ENCODE measurements around the gene MYO6.

The MYO6 gene

GRCh38 chr6:75819776-75820487 lies 70.9 kb downstream of the MYO6 start:
- DNase-seq (ENCODE audit: low spot score in 2 of 2) = no peak
- Histone ChIP-seq H3K9me3 (no peaks in the 10 kb centered on the region), H3K4me3 (no peak overlapping the region), H3K27me3 (ENCODE audit: low read depth) (no peaks in the 10 kb centered on the region), H3K36me3 (replicated peaks) (no peaks in the 10 kb centered on the region), H3K4me1 (no peaks in the 10 kb centered on the region)
- in situ Hi-C loops (cut with MboI; ENCODE audit: low sequenced_read_pairs) = no loop called here

- Histone ChIP-seq H3K36me3 (replicated peaks) (no peaks in the 10 kb centered on the region), H3K4me3 (no peak overlapping the region), H3K27me3 (ENCODE audit: low read depth) (no peaks in the 10 kb centered on the region), H3K9me3 (no peaks in the 10 kb centered on the region), H3K4me1 (no peaks in the 10 kb centered on the region)
- in situ Hi-C loops (cut with MboI; ENCODE audit: low sequenced_read_pairs) = no loop called here
- no peak for DNase-seq (ENCODE audit: low spot score in 2 of 2)
Measured at GRCh38 chr6:75824160-75824559, 75.1 kb downstream of the MYO6 start.

- H3K4me3 ChIP-seq = no peak overlapping the region
- H3K4me1 ChIP-seq = no peaks in the 10 kb centered on the region
- in situ Hi-C loops (cut with MboI; ENCODE audit: low sequenced_read_pairs) = no loop called here
- no peaks in the 10 kb centered on the region for H3K27me3 ChIP-seq (ENCODE audit: low read depth)
- DNase-seq (ENCODE audit: low spot score in 2 of 2) = no peak
- H3K9me3 ChIP-seq = no peaks in the 10 kb centered on the region
- H3K36me3 ChIP-seq (replicated peaks) = no peaks in the 10 kb centered on the region
Measured at GRCh38 chr6:75827163-75827562, 78.1 kb downstream of the MYO6 start.

GRCh38 chr6:75830959-75831885 lies 82.2 kb downstream of the MYO6 start:
- Histone ChIP-seq H3K9me3 (no peaks in the 10 kb centered on the region), H3K27me3 (ENCODE audit: low read depth) (no peaks in the 10 kb centered on the region), H3K4me1 (no peaks in the 10 kb centered on the region), H3K4me3 (no peak overlapping the region), H3K36me3 (replicated peaks) (0 out of 2 replicates have a peak, but pooled peaks cover 3% of the 10 kb centered on the region)
- in situ Hi-C loops (cut with MboI; ENCODE audit: low sequenced_read_pairs) = no loop called here
- no peak for DNase-seq (ENCODE audit: low spot score in 2 of 2)

GRCh38 chr6:75834447-75834846 lies 85.4 kb downstream of the MYO6 start:
- in situ Hi-C loops (cut with MboI; ENCODE audit: low sequenced_read_pairs) = no loop called here
- H3K36me3 ChIP-seq (replicated peaks) = 0 out of 2 replicates have a peak, but pooled peaks cover 3% of the 10 kb centered on the region
- DNase-seq (ENCODE audit: low spot score in 2 of 2) = no peak
- H3K4me3 ChIP-seq = no peak overlapping the region
- no peaks in the 10 kb centered on the region for H3K27me3 ChIP-seq (ENCODE audit: low read depth)
- H3K4me1 ChIP-seq = no peaks in the 10 kb centered on the region
- H3K9me3 ChIP-seq = no peaks in the 10 kb centered on the region

- Histone ChIP-seq H3K36me3 (replicated peaks) (no peaks in the 10 kb centered on the region), H3K4me3 (no peak overlapping the region), H3K4me1 (no peaks in the 10 kb centered on the region), H3K9me3 (no peaks in the 10 kb centered on the region), H3K27me3 (ENCODE audit: low read depth) (no peaks in the 10 kb centered on the region)
- in situ Hi-C loops (cut with MboI; ENCODE audit: low sequenced_read_pairs) = no loop called here
- DNase-seq (ENCODE audit: low spot score in 2 of 2) = no peak
Measured at GRCh38 chr6:75842191-75842590, 93.2 kb downstream of the MYO6 start.

- Histone ChIP-seq H3K4me3 (no peak overlapping the region), H3K36me3 (replicated peaks) (no peaks in the 10 kb centered on the region), H3K4me1 (no peaks in the 10 kb centered on the region), H3K27me3 (ENCODE audit: low read depth) (no peaks in the 10 kb centered on the region), H3K9me3 (no peaks in the 10 kb centered on the region)
- no peak for DNase-seq (ENCODE audit: low spot score in 2 of 2)
- in situ Hi-C loops (cut with MboI; ENCODE audit: low sequenced_read_pairs) = no loop called here
Measured at GRCh38 chr6:75842732-75843131, 93.7 kb downstream of the MYO6 start.

- Histone ChIP-seq H3K9me3 (no peaks in the 10 kb centered on the region), H3K4me1 (no peaks in the 10 kb centered on the region), H3K27me3 (ENCODE audit: low read depth) (no peaks in the 10 kb centered on the region), H3K4me3 (no peak overlapping the region), H3K36me3 (replicated peaks) (no peaks in the 10 kb centered on the region)
- DNase-seq (ENCODE audit: low spot score in 2 of 2) = no peak
- in situ Hi-C loops (cut with MboI; ENCODE audit: low sequenced_read_pairs) = no loop called here
Measured at GRCh38 chr6:75843396-75843795, 94.4 kb downstream of the MYO6 start.

GRCh38 chr6:75848274-75848673 lies 99.2 kb downstream of the MYO6 start:
- in situ Hi-C loops (cut with MboI; ENCODE audit: low sequenced_read_pairs) = no loop called here
- Histone ChIP-seq H3K27me3 (ENCODE audit: low read depth) (no peaks in the 10 kb centered on the region), H3K4me1 (no peaks in the 10 kb centered on the region), H3K36me3 (replicated peaks) (no peaks in the 10 kb centered on the region), H3K9me3 (no peaks in the 10 kb centered on the region), H3K4me3 (no peak overlapping the region)
- DNase-seq (ENCODE audit: low spot score in 2 of 2) = no peak

- no peaks in the 10 kb centered on the region for H3K4me1 ChIP-seq
- no peaks in the 10 kb centered on the region for H3K36me3 ChIP-seq (replicated peaks)
- DNase-seq (ENCODE audit: low spot score in 2 of 2) = no peak
- H3K9me3 ChIP-seq = no peaks in the 10 kb centered on the region
- H3K4me3 ChIP-seq = no peak overlapping the region
- H3K27me3 ChIP-seq (ENCODE audit: low read depth) = no peaks in the 10 kb centered on the region
- in situ Hi-C loops (cut with MboI; ENCODE audit: low sequenced_read_pairs) = no loop called here
Measured at GRCh38 chr6:75849329-75850025, 100.4 kb downstream of the MYO6 start.

- Histone ChIP-seq H3K4me1 (no peaks in the 10 kb centered on the region), H3K36me3 (replicated peaks) (no peaks in the 10 kb centered on the region), H3K4me3 (no peak overlapping the region), H3K27me3 (ENCODE audit: low read depth) (no peaks in the 10 kb centered on the region), H3K9me3 (no peaks in the 10 kb centered on the region)
- DNase-seq (ENCODE audit: low spot score in 2 of 2) = no peak
- in situ Hi-C loops (cut with MboI; ENCODE audit: low sequenced_read_pairs) = no loop called here
Measured at GRCh38 chr6:75850026-75850833, 101.2 kb downstream of the MYO6 start.

- H3K4me1 ChIP-seq = no peaks in the 10 kb centered on the region
- H3K9me3 ChIP-seq = no peaks in the 10 kb centered on the region
- in situ Hi-C loops (cut with MboI; ENCODE audit: low sequenced_read_pairs) = no loop called here
- H3K36me3 ChIP-seq (replicated peaks) = no peaks in the 10 kb centered on the region
- DNase-seq (ENCODE audit: low spot score in 2 of 2) = no peak
- H3K27me3 ChIP-seq (ENCODE audit: low read depth) = no peaks in the 10 kb centered on the region
- H3K4me3 ChIP-seq = no peak overlapping the region
Measured at GRCh38 chr6:75852721-75853120, 103.7 kb downstream of the MYO6 start.

- in situ Hi-C loops (cut with MboI; ENCODE audit: low sequenced_read_pairs) = no loop called here
- DNase-seq (ENCODE audit: low spot score in 2 of 2) = no peak
- Histone ChIP-seq H3K27me3 (ENCODE audit: low read depth) (no peaks in the 10 kb centered on the region), H3K9me3 (no peaks in the 10 kb centered on the region), H3K4me1 (no peaks in the 10 kb centered on the region), H3K4me3 (no peak overlapping the region), H3K36me3 (replicated peaks) (no peaks in the 10 kb centered on the region)
Measured at GRCh38 chr6:75853806-75854205, 104.8 kb downstream of the MYO6 start.

All from HAP-1 (cell line).